Mucosa of gallbladder (tissue), 1 donor: ENCODE results near the gene DNMT3A. TPM values are rescaled to one million over a fixed set of nuclear protein-coding genes. Genes with fewer than 3 reads are reported as not detected.

Experiments
- DNase-seq: peaks from one replicate; pipeline ENCODE4 v3.0.0-alpha.2; 2020; ENCODE audit warnings: low spot score
- total RNA-seq: library from RNA; stranded (reverse); gene quantifications from one replicate; pipeline ENCODE4 v1.2.1, GENCODE V29; 2021
- donor health status: DM: no; HTN: no; CAD: no.

The DNMT3A gene
- total RNA-seq, 1 donor from 2014 or later, result 51.2 TPM

- DNase-seq, result no peak
These were observed 31.7 kb upstream of the DNMT3A start for GRCh38 chr2:25373269-25373981.

- DNase-seq, result no peak
These were observed 30.9 kb upstream of the DNMT3A start for GRCh38 chr2:25372405-25373268.

DNA sequence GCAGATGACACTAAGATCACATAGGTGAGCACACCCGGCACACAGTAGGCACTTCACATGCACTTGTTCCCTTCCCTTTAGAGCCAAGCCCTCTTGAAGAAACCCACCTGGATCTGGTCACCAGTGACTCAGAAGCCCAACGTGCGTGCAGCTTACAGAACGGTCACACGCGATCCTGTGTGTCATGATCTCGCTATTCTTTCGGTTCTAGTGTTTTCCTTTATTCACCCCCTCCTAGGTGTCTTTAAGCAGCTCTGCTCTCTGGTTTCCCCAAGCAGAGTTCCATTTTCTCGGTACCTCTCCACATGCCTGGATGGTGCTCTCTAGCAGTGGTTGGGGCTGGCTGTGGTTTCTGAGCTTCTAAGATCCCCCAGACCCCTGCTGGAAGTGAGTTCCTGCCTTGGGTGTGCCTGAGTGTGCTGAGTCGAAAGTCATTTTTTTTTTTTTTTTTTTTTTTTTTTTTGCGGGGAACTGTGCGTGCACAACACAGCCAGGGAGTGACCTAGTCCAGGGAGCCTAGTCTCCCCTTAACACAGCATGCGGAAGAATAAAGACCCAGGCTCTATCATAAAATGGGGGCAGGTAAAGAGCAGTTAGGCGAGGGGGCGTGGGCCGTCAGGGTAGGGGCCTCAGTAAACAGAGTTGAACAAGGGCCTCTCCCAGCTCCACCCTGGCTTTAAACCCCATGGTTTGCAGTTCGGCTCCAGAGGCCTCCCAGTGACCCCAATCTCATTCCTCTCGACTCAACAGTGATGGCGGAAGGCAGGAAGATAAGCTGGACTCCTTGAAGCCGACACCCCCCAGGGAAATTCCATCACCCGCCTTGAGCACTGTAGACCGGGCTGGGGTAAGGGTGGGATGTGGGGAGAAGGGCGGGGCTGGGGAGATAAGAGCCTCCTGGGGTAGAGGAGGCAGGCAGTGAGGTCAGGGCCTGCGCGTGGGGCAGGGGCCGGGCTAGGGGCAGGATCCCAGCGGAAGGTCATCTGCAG, 29.8 kb upstream of the DNMT3A start:
- DNase-seq, result no peak

DNA sequence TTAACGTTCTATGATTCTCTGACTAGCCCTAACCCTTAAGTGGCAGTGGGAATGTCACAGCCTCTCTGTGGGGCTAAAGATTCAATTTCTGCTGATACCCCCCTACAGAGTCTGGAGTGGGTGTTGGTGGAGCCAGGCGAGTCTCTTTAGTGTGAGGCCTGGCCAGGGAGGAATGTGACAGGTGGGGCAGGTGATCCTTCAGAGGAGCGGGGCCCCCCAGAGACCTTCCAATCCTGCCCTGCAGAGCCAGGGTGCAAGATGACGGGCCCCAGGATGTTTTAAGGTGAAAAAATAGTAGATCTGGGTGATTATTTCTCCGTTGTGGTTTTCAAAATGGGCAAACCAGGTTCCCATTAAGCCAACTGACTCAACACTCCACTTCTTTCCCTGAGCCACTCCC, 28.2 kb upstream of the DNMT3A start:
- DNase-seq, result no peak

- DNase-seq, result no peak
These were observed 27.7 kb upstream of the DNMT3A start for GRCh38 chr2:25369439-25369838.

DNA sequence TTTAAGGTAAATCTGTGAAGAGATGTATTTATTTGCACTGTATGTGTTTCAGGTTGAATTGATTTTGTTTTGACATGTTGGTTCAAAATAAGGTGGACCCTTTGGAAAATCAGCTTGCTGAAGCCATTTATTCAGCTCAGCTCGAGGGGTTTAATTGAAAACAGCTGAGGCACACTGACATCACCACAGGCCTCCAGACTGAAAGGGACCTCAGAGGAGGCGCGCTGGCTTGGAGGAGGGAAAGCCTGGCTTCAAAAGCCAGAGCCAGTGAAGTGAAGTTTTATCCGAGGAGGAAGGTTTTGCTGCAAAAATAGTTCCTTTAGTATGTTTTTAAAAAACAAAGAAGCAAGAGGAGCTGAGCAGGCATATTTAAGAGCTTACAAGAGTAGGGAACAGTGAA, 26.9 kb upstream of the DNMT3A start:
- no peak for DNase-seq

DNA sequence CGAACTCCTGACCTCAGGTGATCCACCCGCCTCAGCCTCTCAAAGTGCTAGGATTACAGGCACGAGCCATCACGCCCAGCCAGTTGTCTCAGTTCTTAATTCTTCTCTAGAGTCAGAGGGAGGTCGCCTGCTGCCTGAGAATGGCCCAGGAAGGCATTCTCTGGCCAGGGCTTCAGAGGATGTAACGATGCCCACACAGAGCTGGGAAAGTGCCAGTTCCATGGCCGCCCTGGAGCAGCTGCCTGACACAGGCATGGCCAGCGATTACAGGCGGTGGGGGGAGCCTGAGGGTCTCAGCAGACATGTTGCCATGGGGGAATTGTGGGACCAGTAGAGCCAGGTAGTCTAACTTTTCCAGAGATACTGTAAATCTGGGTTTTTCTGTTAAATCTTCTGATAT, 25.6 kb upstream of the DNMT3A start:
- DNase-seq, result no peak

DNA sequence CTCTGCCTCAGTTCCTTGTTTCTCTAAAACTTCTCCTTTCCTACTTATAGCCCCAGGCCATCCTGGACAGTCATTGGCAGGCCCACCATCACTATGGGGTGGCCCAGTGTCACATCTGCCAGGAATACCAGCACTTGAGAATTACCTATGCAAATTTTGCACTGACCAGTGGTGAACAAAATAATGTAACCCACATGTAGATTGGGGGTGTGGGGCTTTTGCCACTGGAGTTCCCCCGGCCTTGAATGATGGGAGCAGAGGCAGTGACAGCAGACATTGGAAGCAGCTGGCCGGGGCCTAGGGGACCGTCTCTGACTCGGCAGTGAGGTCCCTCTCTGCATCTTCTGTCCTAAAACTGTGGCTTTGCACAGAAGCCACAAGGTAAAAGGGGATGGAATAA, 24.9 kb upstream of the DNMT3A start:
- no peak for DNase-seq

DNA sequence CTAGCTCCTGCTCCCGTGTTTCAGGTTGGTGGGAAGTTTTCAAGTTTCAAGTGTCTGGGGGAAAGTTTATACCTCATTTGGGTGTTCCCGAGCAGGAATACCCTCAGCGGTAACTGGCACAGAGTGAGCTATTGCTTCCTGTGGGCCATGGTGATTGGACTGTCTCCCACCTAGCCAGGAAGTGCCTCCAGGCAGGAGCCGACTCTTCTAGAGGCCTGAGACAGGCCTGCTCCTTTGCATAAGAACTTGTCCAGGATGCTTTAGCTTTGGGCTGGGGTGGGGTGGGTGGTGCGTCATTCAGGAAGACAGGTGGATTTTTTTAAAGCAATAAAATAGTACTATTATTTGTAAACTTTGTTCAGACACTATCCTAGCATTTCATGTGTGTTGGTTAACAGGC, 23.5 kb upstream of the DNMT3A start:
- no peak for DNase-seq

GRCh38 chr2:25363733-25364132, 22.0 kb upstream of the DNMT3A start:
- no peak for DNase-seq

- DNase-seq, result no peak
These were observed 20.9 kb upstream of the DNMT3A start for GRCh38 chr2:25362434-25363145.

DNA sequence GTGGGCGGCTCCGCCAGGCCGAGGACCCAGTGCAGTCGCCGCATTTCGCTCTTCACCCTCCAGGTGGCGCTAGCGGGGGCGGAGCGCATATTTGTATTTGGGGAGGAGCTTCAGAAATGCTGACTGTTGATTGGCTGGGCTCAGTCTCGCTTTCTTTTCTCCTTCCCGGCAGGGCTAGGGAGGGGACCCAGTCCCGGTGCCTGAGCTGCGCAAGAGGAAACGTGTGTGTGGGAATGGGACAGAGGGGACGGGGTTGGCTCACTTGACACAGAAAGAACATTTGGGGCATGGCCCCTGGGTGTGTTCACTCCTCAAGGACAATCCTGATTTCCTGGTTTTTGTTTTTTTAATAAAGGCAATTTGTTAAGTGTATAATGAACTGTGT, 20.3 kb upstream of the DNMT3A start:
- DNase-seq, result peak; percentile 94

- DNase-seq, result no peak
These were observed 19.7 kb upstream of the DNMT3A start for GRCh38 chr2:25361261-25362048.

- DNase-seq, result no peak
These were observed 17.1 kb upstream of the DNMT3A start for GRCh38 chr2:25358836-25359235.

GRCh38 chr2:25358249-25358815, 16.6 kb upstream of the DNMT3A start:
- DNase-seq, result no peak

- no peak for DNase-seq
These were observed 14.4 kb upstream of the DNMT3A start for GRCh38 chr2:25356088-25356487.

DNA sequence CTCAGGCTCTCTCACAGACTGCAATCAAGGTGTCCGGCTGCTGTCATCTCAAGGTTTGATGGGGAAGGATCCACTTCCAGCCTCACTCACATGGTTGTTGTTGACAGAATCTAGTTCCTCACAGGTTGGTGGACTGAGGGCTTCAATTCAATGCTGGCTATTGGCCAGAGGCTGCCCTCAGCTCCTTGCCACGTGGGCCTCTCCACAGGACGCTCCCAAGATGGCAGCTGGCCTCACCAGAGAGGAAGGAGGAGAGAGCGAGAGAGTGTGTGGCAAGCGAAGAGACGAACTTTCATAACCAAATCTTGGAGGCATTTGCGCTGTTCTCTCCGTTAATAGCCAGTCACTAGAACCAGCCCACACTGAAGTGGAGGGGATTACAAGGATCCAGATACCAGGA, 13.5 kb upstream of the DNMT3A start:
- DNase-seq, result no peak

DNA sequence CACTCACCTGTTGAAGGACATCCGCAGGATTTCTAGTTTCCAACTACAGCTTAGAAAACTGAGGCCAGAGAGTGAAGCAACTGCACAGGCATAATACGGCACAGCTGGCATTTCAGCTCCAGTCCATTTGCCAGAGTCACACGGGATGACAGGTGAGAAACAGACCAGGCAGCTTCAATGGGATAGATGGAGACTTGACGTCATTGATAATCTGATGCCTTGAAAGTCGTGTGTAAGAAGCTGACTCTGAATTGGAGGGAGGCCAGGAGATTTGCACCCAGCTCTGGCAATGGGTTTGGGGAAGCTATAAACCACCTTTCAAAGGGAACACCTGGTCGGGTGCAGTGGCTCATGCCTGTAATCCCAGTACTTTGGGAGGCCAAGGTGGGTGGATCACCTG, 12.4 kb upstream of the DNMT3A start:
- DNase-seq, result no peak

DNA sequence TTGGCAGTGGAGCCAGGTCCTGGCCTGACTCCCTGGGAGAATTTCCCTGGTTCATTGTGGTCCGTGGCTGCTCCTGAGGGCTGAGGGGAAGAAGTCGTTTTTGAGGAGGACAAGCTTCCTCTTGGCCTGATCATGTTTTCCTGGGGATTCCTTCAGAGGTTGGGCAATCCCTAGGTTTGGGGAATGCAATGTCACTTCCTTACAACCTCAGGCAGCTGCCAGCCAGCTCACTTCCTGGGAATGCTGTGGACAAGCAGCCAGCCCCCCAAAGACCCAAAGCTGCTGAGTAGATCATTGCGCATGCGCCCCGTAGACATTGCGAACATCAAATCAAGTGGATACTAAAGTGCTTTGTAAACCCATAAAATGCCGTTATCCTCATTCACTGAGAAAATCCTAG, 7.7 kb upstream of the DNMT3A start:
- no peak for DNase-seq

- DNase-seq, result no peak
These were observed 6.1 kb upstream of the DNMT3A start for GRCh38 chr2:25347846-25348245.
